HK-2 (cell line): ENCODE measurements around the gene TCF7L2.

Source experiments
- DNase-seq: peaks from one replicate; pipeline ENCODE4 v3.0.0-alpha.2; 2018; ENCODE audit not compliant: unreplicated experiment

The TCF7L2 gene

GRCh38 chr10:113142601-113143362, 192.7 kb downstream of the TCF7L2 start:
- DNase-seq: no peak

GRCh38 chr10:113144576-113144975, 194.5 kb downstream of the TCF7L2 start:
- DNase-seq: no peak

GRCh38 chr10:113148071-113148825, 198.2 kb downstream of the TCF7L2 start:
- DNase-seq: no peak

- DNase-seq: no peak
Measured at GRCh38 chr10:113148901-113149300, 198.9 kb downstream of the TCF7L2 start.

- no peak for DNase-seq
Measured at GRCh38 chr10:113149626-113150025, 199.6 kb downstream of the TCF7L2 start.

GRCh38 chr10:113151190-113151666, 201.2 kb downstream of the TCF7L2 start:
- no peak for DNase-seq

- no peak for DNase-seq
Measured at GRCh38 chr10:113153493-113154102, 203.6 kb downstream of the TCF7L2 start.

GRCh38 chr10:113157441-113157840, 207.4 kb downstream of the TCF7L2 start:
- DNase-seq: no peak

- DNase-seq: no peak
Measured at GRCh38 chr10:113158183-113158582, 208.1 kb downstream of the TCF7L2 start.

GRCh38 chr10:113159563-113159962, 209.5 kb downstream of the TCF7L2 start:
- DNase-seq: no peak

GRCh38 chr10:113160641-113161040, 210.6 kb downstream of the TCF7L2 start:
- DNase-seq: no peak

- DNase-seq: no peak
Measured at GRCh38 chr10:113161066-113161465, 211.0 kb downstream of the TCF7L2 start.

- DNase-seq: no peak
Measured at GRCh38 chr10:113162960-113163359, 212.9 kb downstream of the TCF7L2 start.

- no peak for DNase-seq
Measured at GRCh38 chr10:113165673-113166072, 215.6 kb downstream of the TCF7L2 start.

- DNase-seq: no peak
Measured at GRCh38 chr10:113167702-113168101, 217.7 kb downstream of the TCF7L2 start.

GRCh38 chr10:113168584-113168983, 218.5 kb downstream of the TCF7L2 start:
- DNase-seq: no peak

GRCh38 chr10:113169111-113169510, 219.1 kb downstream of the TCF7L2 start:
- DNase-seq: no peak

GRCh38 chr10:113169853-113170460, 219.9 kb downstream of the TCF7L2 start:
- no peak for DNase-seq

- DNase-seq: no peak
Measured at GRCh38 chr10:113171662-113172061, 221.6 kb downstream of the TCF7L2 start.

GRCh38 chr10:113175176-113175575, 225.1 kb downstream of the TCF7L2 start:
- DNase-seq: no peak

- DNase-seq: no peak
Measured at GRCh38 chr10:113175756-113176651, 226.0 kb downstream of the TCF7L2 start.
